DND-41 (cell line): ENCODE measurements around the gene LST1.
A peak's percentile ranks its signal among the peaks of the same experiment; 100 is the strongest.

Experiments
- ATAC-seq: fragments of 200-7000 bp; cut with Tn5 transposase; 3 replicates; pipeline ENCODE4 v1.9.1; 2021; ENCODE audit warnings: low read depth; ENCODE audit not compliant: insufficient read depth
- DNase-seq: peaks from one replicate; pipeline ENCODE4 v3.0.0-alpha.2; 2020
- H2AFZ ChIP-seq: 2 replicates; pipeline ENCODE4 v1.6.0; 2012; ENCODE audit warnings: low read depth, low read length
- H3K27ac ChIP-seq: 2 replicates; pipeline ENCODE4 v1.5.1; 2012; ENCODE audit warnings: low read length, inconsistent platforms
- H3K27me3 ChIP-seq: fragments of 200-600 bp; sonication (generic); 2 replicates; pipeline ENCODE4 v1.6.0; 2012; ENCODE audit warnings: low read length, mild to moderate bottlenecking, inconsistent platforms; ENCODE audit not compliant: insufficient read depth, poor library complexity
- H3K36me3 ChIP-seq: 2 replicates; pipeline ENCODE4 v1.5.1; 2012; ENCODE audit warnings: low read length, inconsistent platforms; ENCODE audit not compliant: insufficient read depth
- H3K4me1 ChIP-seq: 2 replicates; pipeline ENCODE4 v1.5.1; 2012; ENCODE audit warnings: mild to moderate bottlenecking, low read length; ENCODE audit not compliant: insufficient read depth
- H3K4me2 ChIP-seq: 2 replicates; pipeline ENCODE4 v1.6.0; 2012; ENCODE audit warnings: mild to moderate bottlenecking, moderate library complexity, low read length, inconsistent platforms; ENCODE audit not compliant: insufficient read depth
- H3K4me3 ChIP-seq, 2 experiments: fragments of 200-600 bp in 1 of 2; shearing (Covaris generic) in 1 of 2; 2 replicates each; pipeline ENCODE4 v1.5.1; 2012 to 2016; ENCODE audit warnings: inconsistent platforms in 2 of 2, low read length in 2 of 2, mild to moderate bottlenecking in 2 of 2, low read depth in 1 of 2, moderate library complexity in 1 of 2
- H3K79me2 ChIP-seq: 2 replicates; pipeline ENCODE4 v1.6.0; 2012; ENCODE audit warnings: low read length, inconsistent platforms; ENCODE audit not compliant: insufficient read depth
- H3K9ac ChIP-seq: 2 replicates; pipeline ENCODE4 v1.6.0; 2012; ENCODE audit warnings: low read depth, mild to moderate bottlenecking, inconsistent platforms, low read length, moderate library complexity
- H3K9me3 ChIP-seq: 2 replicates; pipeline ENCODE4 v1.5.1; 2012; ENCODE audit warnings: low read length, moderate library complexity, mild to moderate bottlenecking, inconsistent platforms; ENCODE audit not compliant: insufficient read depth, severe bottlenecking
- H4K20me1 ChIP-seq: 2 replicates; pipeline ENCODE4 v1.6.0; 2012; ENCODE audit warnings: low read length; ENCODE audit not compliant: insufficient read depth
- CTCF ChIP-seq: IDR thresholded peaks from 2 replicates; pipeline ENCODE4 v1.5.1; 2012; ENCODE audit warnings: borderline replicate concordance, low read length, moderate library complexity, mild to moderate bottlenecking; ENCODE audit not compliant: poor library complexity, severe bottlenecking; ENCODE audit errors: extremely low read depth
- EZH2 ChIP-seq: IDR thresholded peaks from 3 replicates; pipeline ENCODE4 v1.6.1; 2012; ENCODE audit warnings: borderline replicate concordance, low read depth, mild to moderate bottlenecking, moderate library complexity, low read length, inconsistent platforms; ENCODE audit not compliant: severe bottlenecking

The LST1 gene

GRCh38 chr6:31574106-31575061 is 11.7 kb upstream of the LST1 start:
- H3K4me1 ChIP-seq: peaks cover 28% of the 10 kb centered on the region
- no peak for ATAC-seq
- peak overlapping the region; percentile 65 for H3K9ac ChIP-seq
- no peak for DNase-seq
- H3K4me3 ChIP-seq: peak overlapping the region in 1 of 2 experiments; percentile 62; a peak in 2 of 4 replicates
- peak overlapping the region; percentile 76 for H3K27ac ChIP-seq
- H3K79me2 ChIP-seq: no peaks in the 10 kb centered on the region
- no peaks in the 10 kb centered on the region for H3K27me3 ChIP-seq
- H3K36me3 ChIP-seq: no peaks in the 10 kb centered on the region
- no peak for TF ChIP-seq CTCF
- no peak for TF ChIP-seq EZH2
- no peaks in the 10 kb centered on the region for H4K20me1 ChIP-seq
- no peaks in the 10 kb centered on the region for H3K9me3 ChIP-seq
- peak overlapping the region; percentile 66 for H3K4me2 ChIP-seq
- H2AFZ ChIP-seq: peak overlapping the region; percentile 80

GRCh38 chr6:31575335-31575901 is 10.7 kb upstream of the LST1 start, which contains the start of gene TNF:
Gene TNF (plus strand): TSS chr6:31575565. CDS start chr6:31575742, 177 bp downstream.
- Histone ChIP-seq H3K9ac (peak within 1 kb of the TSS; percentile 65), H3K79me2 (no peaks in the 10 kb centered on the region), H3K4me3 (peak within 1 kb of the TSS; percentile 4 to 62; a peak in 3 of 4 replicates), H3K9me3 (no peaks in the 10 kb centered on the region), H3K4me1 (peaks cover 31% of the 10 kb centered on the region), H3K4me2 (peak within 1 kb of the TSS; percentile 66), H3K27ac (peak within 1 kb of the TSS; percentile 76), H3K27me3 (no peaks in the 10 kb centered on the region), H4K20me1 (no peaks in the 10 kb centered on the region), H2AFZ (peak within 1 kb of the TSS; percentile 80), H3K36me3 (no peaks in the 10 kb centered on the region)
- TF ChIP-seq CTCF (no peak), EZH2 (no peak)
- ATAC-seq (peak; percentile 74), DNase-seq (peak; percentile 92)

GRCh38 chr6:31575952-31576685 is 10.0 kb upstream of the LST1 start:
- H3K9ac ChIP-seq: peak overlapping the region; percentile 65

More at GRCh38 chr6:31575952-31576685, 10.0 kb upstream of the LST1 start:
- no peaks in the 10 kb centered on the region for H3K9me3 ChIP-seq
- peaks cover 3% of the 10 kb centered on the region for H3K27me3 ChIP-seq
- peak overlapping the region; percentile 4 to 62; a peak in 3 of 4 replicates for H3K4me3 ChIP-seq
- ATAC-seq: no peak
- no peaks in the 10 kb centered on the region; the same call in 1 of the 2 replicates for H3K36me3 ChIP-seq
- no peak for DNase-seq
- H4K20me1 ChIP-seq: no peaks in the 10 kb centered on the region
- H2AFZ ChIP-seq: peak overlapping the region; percentile 80
- peaks cover 37% of the 10 kb centered on the region for H3K4me1 ChIP-seq
- H3K27ac ChIP-seq: peak overlapping the region; percentile 76
- TF ChIP-seq EZH2 (no peak), CTCF (no peak)
- H3K79me2 ChIP-seq: peaks cover 2% of the 10 kb centered on the region; the same call in 1 of the 2 replicates
- peak overlapping the region; percentile 66 for H3K4me2 ChIP-seq
